K562 (cell line): ENCODE measurements around the gene TMEM273. TPM values are rescaled to one million over a fixed set of nuclear protein-coding genes. Genes with fewer than 3 reads are reported as not detected.
A peak's percentile ranks its signal among the peaks of the same experiment; 100 is the strongest.

Experiments
- BRD9 ChIP-seq: fragments of 450-650 bp; IDR thresholded peaks from 2 replicates; pipeline ENCODE4 v1.6.1; 2018; ENCODE audit warnings: low read depth; ENCODE audit not compliant: partially characterized antibody
- DMBX1 ChIP-seq: fragments of 250-450 bp; sonication (Bioruptor Pico); IDR thresholded peaks from 2 replicates; pipeline ENCODE4 v1.8.0; 2022; ENCODE audit warnings: inconsistent platforms, mild to moderate bottlenecking, moderate library complexity, borderline replicate concordance
- GTF2E2 ChIP-seq: fragments of 200-800 bp; sonication (Bioruptor generic); IDR thresholded peaks from 2 replicates; pipeline ENCODE4 v1.6.1; 2016; ENCODE audit warnings: missing genetic modification characterization, missing compliant biosample characterization
- MEF2D ChIP-seq: conservative IDR thresholded peaks from 2 replicates; pipeline ENCODE4 v1.6.1; 2016; ENCODE audit warnings: low read depth, missing genetic modification characterization, missing compliant biosample characterization
- MYNN ChIP-seq, 2 experiments: sonication (generic); formaldehyde crosslinking in 1 of 2; IDR thresholded peaks; 2 replicates each; pipeline versions ENCODE4 v1.5.0 to v1.6.1; 2016 to 2020; ENCODE audit warnings: antibody characterized with exemption in 1 of 2, missing genetic modification reagents in 1 of 2
- NBN ChIP-seq: fragments of 450-650 bp; IDR thresholded peaks from 2 replicates; pipeline ENCODE4 v1.6.1; 2016; ENCODE audit warnings: low read depth, mild to moderate bottlenecking
- RAD51 ChIP-seq: fragments of 450-650 bp; IDR thresholded peaks from 2 replicates; pipeline ENCODE4 v1.7.1; 2016; ENCODE audit warnings: low read depth, mild to moderate bottlenecking, borderline replicate concordance
- SIN3B ChIP-seq: fragments of 450-650 bp; IDR thresholded peaks from 2 replicates; pipeline ENCODE4 v1.6.1; 2017; ENCODE audit warnings: low read depth, mild to moderate bottlenecking, moderate library complexity
- SNIP1 ChIP-seq: fragments of 450-650 bp; IDR thresholded peaks from 2 replicates; pipeline ENCODE4 v1.7.1; 2017; ENCODE audit warnings: low read depth, mild to moderate bottlenecking
- SRSF9 ChIP-seq: fragments of 200-400 bp; formaldehyde crosslinking; IDR thresholded peaks from 2 replicates; pipeline ENCODE4 v1.6.1; 2017; ENCODE audit warnings: low read depth, low read length, borderline replicate concordance
- TCFL5 ChIP-seq: fragments of 250-450 bp; sonication (Bioruptor Pico); conservative IDR thresholded peaks from 2 replicates; pipeline ENCODE4 v1.6.1; 2021; ENCODE audit warnings: mild to moderate bottlenecking, moderate library complexity, matching md5 sums
- ZBTB17 ChIP-seq: fragments of 450-650 bp; formaldehyde crosslinking; IDR thresholded peaks from 2 replicates; pipeline ENCODE4 v1.4.0; 2020; ENCODE audit warnings: mild to moderate bottlenecking
- ZC3H8 ChIP-seq: fragments of 450-650 bp; IDR thresholded peaks from 2 replicates; pipeline ENCODE4 v1.6.1; 2017
- ZFPM2 ChIP-seq: fragments of 250-450 bp; sonication (Bioruptor Pico); IDR thresholded peaks from 2 replicates; pipeline ENCODE4 v1.5.1; 2022; ENCODE audit warnings: mild to moderate bottlenecking
- ZNF347 ChIP-seq: fragments of 450-650 bp; formaldehyde crosslinking; IDR thresholded peaks from 2 replicates; pipeline ENCODE4 v1.4.0; 2020; ENCODE audit warnings: low read depth, mild to moderate bottlenecking, moderate library complexity
- ZNF561 ChIP-seq: fragments of 450-650 bp; formaldehyde crosslinking; conservative IDR thresholded peaks from 2 replicates; pipeline ENCODE4 v1.4.0; 2020; ENCODE audit warnings: mild to moderate bottlenecking, moderate library complexity
- polyA plus RNA-seq, 8 experiments: library from polyadenylated mRNA; depleted of rRNA in 4 of 8; stranded (reverse) in 5 of 8; unstranded in 3 of 8; fragments of >200 nt; fragmentation: Nextera tagmentation in 2 of 8; fragmentation: Illumina TruSeq in 1 of 8; extraction: Ambion mirVana in 2 of 8; extraction: Trizol in 1 of 8; gene quantifications; 2 replicates each; pipeline versions ENCODE4 v1.2.1 to v1.2.3, GENCODE V29; 2011 to 2014; ENCODE audit warnings: inconsistent platforms in 1 of 8, missing spikeins in 1 of 8
- total RNA-seq, 7 experiments: library from RNA; depleted of rRNA in 6 of 7; stranded (reverse); fragments of >200 nt in 6 of 7; fragmentation: Illumina TruSeq in 2 of 7; extraction: Trizol in 2 of 7; gene quantifications; 2 replicates each; pipeline versions ENCODE4 v1.2.1 to v1.2.3, GENCODE V29; 2011 to 2021; ENCODE audit warnings: low replicate concordance in 1 of 7
- TF ChIP-seq, protein P1 (sequence below): sonication (generic); formaldehyde crosslinking; IDR thresholded peaks from 2 replicates; pipeline ENCODE4 v1.8.1; 2023; ENCODE audit warnings: mild to moderate bottlenecking, missing genetic modification reagents
- TF ChIP-seq, protein P2 (sequence below), 2 experiments: fragments of 450-650 bp; conservative IDR thresholded peaks; 2 replicates each; pipeline ENCODE4 v1.6.1; 2017; ENCODE audit warnings: mild to moderate bottlenecking in 2 of 2, moderate library complexity in 2 of 2
- TF ChIP-seq, protein P3 (sequence below): IDR thresholded peaks from 3 replicates; pipeline ENCODE4 v1.6.1; 2011; ENCODE audit warnings: borderline replicate concordance, mild to moderate bottlenecking, moderate library complexity; ENCODE audit not compliant: insufficient read length; ENCODE audit errors: extremely low read depth
- TF ChIP-seq, protein P4 (sequence below), 2 experiments: fragments of 450-650 bp in 1 of 2; sonication (generic) in 1 of 2; formaldehyde crosslinking; conservative IDR thresholded peaks; 2 replicates each; pipeline versions ENCODE4 v1.4.0 to v1.8.1; 2020 to 2022; ENCODE audit warnings: mild to moderate bottlenecking in 1 of 2, missing genetic modification reagents in 1 of 2
- TF ChIP-seq, protein P5 (sequence below): fragments of 250-450 bp; sonication (Bioruptor Pico); IDR thresholded peaks from 2 replicates; pipeline ENCODE4 v1.5.1; 2021; ENCODE audit warnings: mild to moderate bottlenecking

Gene TMEM273
- total and polyA plus RNA-seq, 9 of the 15 experiments (the other 6 are each of a cell fraction or from before 2014, with no cell fraction given) = 39.2 to 131 (median 95.6) TPM

DNA sequence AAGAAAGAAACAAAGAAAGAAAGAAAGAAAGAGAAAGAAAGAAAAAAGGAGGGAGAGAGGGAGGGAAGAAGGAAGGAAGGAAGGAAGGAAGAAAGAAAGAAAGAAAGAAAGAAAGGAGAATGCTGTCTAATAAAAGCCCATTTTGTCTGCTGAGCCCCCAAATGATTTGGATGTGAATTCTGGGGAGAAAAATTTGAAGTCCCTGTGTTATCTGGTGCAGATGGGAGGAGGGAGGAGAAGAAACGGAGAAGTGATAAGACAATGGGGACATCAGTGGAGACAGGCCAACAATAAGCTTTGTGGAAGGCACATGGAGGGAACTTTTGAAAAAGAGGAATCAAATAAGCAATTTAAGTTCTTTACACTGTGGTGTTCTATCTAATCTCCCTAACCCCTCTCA, 24.6 kb upstream of the TMEM273 start (continued):
- TF ChIP-seq, protein P1, sequence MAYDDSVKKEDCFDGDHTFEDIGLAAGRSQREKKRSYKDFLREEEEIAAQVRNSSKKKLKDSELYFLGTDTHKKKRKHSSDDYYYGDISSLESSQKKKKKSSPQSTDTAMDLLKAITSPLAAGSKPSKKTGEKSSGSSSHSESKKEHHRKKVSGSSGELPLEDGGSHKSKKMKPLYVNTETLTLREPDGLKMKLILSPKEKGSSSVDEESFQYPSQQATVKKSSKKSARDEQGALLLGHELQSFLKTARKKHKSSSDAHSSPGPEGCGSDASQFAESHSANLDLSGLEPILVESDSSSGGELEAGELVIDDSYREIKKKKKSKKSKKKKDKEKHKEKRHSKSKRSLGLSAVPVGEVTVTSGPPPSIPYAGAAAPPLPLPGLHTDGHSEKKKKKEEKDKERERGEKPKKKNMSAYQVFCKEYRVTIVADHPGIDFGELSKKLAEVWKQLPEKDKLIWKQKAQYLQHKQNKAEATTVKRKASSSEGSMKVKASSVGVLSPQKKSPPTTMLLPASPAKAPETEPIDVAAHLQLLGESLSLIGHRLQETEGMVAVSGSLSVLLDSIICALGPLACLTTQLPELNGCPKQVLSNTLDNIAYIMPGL (CRISPR knock-in tag) = no peak
- TF ChIP-seq DMBX1 = no peak
- no peak for TF ChIP-seq SRSF9
- no peak for TF ChIP-seq ZNF347 (CRISPR knock-in tag)
- TF ChIP-seq GTF2E2 (tag) = no peak
- TF ChIP-seq, protein P2, sequence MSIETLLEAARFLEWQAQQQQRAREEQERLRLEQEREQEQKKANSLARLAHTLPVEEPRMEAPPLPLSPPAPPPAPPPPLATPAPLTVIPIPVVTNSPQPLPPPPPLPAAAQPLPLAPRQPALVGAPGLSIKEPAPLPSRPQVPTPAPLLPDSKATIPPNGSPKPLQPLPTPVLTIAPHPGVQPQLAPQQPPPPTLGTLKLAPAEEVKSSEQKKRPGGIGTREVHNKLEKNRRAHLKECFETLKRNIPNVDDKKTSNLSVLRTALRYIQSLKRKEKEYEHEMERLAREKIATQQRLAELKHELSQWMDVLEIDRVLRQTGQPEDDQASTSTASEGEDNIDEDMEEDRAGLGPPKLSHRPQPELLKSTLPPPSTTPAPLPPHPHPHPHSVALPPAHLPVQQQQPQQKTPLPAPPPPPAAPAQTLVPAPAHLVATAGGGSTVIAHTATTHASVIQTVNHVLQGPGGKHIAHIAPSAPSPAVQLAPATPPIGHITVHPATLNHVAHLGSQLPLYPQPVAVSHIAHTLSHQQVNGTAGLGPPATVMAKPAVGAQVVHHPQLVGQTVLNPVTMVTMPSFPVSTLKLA (conservative IDR thresholded peaks at IDR 0.05) = peak in 1 of 2 experiments; percentile 34; a peak in 1 of 4 replicates
- no peak for TF ChIP-seq ZBTB17
- TF ChIP-seq, protein P3, sequence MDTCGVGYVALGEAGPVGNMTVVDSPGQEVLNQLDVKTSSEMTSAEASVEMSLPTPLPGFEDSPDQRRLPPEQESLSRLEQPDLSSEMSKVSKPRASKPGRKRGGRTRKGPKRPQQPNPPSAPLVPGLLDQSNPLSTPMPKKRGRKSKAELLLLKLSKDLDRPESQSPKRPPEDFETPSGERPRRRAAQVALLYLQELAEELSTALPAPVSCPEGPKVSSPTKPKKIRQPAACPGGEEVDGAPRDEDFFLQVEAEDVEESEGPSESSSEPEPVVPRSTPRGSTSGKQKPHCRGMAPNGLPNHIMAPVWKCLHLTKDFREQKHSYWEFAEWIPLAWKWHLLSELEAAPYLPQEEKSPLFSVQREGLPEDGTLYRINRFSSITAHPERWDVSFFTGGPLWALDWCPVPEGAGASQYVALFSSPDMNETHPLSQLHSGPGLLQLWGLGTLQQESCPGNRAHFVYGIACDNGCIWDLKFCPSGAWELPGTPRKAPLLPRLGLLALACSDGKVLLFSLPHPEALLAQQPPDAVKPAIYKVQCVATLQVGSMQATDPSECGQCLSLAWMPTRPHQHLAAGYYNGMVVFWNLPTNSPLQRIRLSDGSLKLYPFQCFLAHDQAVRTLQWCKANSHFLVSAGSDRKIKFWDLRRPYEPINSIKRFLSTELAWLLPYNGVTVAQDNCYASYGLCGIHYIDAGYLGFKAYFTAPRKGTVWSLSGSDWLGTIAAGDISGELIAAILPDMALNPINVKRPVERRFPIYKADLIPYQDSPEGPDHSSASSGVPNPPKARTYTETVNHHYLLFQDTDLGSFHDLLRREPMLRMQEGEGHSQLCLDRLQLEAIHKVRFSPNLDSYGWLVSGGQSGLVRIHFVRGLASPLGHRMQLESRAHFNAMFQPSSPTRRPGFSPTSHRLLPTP = no peak
- TF ChIP-seq RAD51 = no peak
- TF ChIP-seq ZC3H8 = peak; percentile 43; the same call in 1 of the 2 replicates
- no peak for TF ChIP-seq MYNN (IDR thresholded peaks at IDR 0.05)
- no peak for TF ChIP-seq MYNN (CRISPR knock-in tag; IDR thresholded peaks at IDR 0.05)
- no peak for TF ChIP-seq ZNF561
- TF ChIP-seq, protein P4, sequence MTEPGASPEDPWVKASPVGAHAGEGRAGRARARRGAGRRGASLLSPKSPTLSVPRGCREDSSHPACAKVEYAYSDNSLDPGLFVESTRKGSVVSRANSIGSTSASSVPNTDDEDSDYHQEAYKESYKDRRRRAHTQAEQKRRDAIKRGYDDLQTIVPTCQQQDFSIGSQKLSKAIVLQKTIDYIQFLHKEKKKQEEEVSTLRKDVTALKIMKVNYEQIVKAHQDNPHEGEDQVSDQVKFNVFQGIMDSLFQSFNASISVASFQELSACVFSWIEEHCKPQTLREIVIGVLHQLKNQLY (CRISPR knock-in tag; conservative IDR thresholded peaks at IDR 0.05) = no peak
- no peak for TF ChIP-seq MEF2D (tag)
- TF ChIP-seq TCFL5 (CRISPR knock-in tag) = no peak
- TF ChIP-seq NBN = 0 out of 2 replicates have a peak, but pooled peaks have one; percentile 64
- TF ChIP-seq, protein P5, sequence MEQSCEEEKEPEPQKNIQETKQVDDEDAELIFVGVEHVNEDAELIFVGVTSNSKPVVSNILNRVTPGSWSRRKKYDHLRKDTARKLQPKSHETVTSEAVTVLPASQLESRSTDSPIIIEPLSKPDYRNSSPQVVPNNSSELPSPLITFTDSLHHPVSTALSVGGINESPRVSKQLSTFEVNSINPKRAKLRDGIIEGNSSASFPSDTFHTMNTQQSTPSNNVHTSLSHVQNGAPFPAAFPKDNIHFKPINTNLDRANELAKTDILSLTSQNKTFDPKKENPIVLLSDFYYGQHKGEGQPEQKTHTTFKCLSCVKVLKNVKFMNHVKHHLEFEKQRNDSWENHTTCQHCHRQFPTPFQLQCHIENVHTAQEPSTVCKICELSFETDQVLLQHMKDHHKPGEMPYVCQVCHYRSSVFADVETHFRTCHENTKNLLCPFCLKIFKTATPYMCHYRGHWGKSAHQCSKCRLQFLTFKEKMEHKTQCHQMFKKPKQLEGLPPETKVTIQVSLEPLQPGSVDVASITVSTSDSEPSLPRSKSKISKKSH (CRISPR knock-in tag) = no peak
- TF ChIP-seq SNIP1 = no peak
- TF ChIP-seq ZFPM2 (CRISPR knock-in tag) = no peak
- no peak for TF ChIP-seq BRD9
- no peak for TF ChIP-seq SIN3B
